AG09309 (cell line): ENCODE results near the gene PRR30.

Experiments used
- DNase-seq: peaks from one replicate; pipeline ENCODE4 v3.0.0-alpha.2; 2010; ENCODE audit warnings: low read depth
- H3K4me3 ChIP-seq: 2 replicates; pipeline ENCODE4 v1.5.1; 2011; ENCODE audit warnings: mild to moderate bottlenecking, low read depth, low read length, moderate library complexity; ENCODE audit not compliant: control insufficient read depth
- TF ChIP-seq, protein P1 (sequence below): IDR thresholded peaks from 2 replicates; pipeline ENCODE4 v1.5.1; 2011; ENCODE audit warnings: mild to moderate bottlenecking, low read depth, low read length, inconsistent platforms; ENCODE audit not compliant: insufficient read depth, control insufficient read depth; ENCODE audit errors: missing control alignments

Gene PRR30

DNA sequence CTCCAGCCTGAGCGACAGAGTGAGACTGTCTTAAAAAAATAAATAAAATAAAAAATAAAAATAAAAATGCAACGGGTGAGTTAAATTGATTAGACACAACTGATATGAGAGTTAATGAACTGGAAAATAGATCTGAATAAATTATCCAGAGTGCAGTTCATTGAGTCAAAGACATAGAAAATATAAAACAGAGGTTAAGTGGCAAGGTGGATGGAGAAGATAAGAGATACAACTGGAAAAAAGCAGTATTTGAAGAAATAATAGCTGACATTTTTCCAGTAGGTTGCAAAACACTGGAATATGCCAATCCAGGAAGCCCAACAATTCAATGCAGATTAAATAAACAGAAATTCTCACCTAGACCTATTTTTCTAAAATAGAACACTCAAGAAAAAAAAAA, 31.0 kb downstream of the PRR30 start:
- TF ChIP-seq, protein P1, sequence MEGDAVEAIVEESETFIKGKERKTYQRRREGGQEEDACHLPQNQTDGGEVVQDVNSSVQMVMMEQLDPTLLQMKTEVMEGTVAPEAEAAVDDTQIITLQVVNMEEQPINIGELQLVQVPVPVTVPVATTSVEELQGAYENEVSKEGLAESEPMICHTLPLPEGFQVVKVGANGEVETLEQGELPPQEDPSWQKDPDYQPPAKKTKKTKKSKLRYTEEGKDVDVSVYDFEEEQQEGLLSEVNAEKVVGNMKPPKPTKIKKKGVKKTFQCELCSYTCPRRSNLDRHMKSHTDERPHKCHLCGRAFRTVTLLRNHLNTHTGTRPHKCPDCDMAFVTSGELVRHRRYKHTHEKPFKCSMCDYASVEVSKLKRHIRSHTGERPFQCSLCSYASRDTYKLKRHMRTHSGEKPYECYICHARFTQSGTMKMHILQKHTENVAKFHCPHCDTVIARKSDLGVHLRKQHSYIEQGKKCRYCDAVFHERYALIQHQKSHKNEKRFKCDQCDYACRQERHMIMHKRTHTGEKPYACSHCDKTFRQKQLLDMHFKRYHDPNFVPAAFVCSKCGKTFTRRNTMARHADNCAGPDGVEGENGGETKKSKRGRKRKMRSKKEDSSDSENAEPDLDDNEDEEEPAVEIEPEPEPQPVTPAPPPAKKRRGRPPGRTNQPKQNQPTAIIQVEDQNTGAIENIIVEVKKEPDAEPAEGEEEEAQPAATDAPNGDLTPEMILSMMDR: no peak
- no peak overlapping the region for H3K4me3 ChIP-seq
- DNase-seq: no peak

DNA sequence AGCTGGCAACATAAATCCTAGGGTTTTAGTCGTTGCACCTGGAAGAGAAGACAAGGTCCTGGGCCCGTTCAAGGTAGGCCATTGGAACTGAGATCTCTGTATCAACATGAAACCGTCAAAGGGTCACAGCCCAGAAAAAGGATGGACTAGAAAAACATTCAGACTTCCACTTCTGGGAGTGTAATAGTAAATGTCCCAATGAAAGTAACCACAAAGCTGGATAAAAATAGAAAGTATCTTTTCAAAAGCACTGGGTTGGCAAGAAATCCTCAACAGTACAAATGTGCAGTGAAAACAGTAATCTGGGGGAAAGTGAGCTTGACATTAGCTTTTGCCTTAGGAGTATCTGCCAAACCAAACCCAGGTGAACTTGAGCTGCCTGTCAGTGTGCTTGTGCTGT, 33.2 kb downstream of the PRR30 start:
- TF ChIP-seq, protein P1: no peak
- DNase-seq: no peak
- no peak overlapping the region for H3K4me3 ChIP-seq

DNA sequence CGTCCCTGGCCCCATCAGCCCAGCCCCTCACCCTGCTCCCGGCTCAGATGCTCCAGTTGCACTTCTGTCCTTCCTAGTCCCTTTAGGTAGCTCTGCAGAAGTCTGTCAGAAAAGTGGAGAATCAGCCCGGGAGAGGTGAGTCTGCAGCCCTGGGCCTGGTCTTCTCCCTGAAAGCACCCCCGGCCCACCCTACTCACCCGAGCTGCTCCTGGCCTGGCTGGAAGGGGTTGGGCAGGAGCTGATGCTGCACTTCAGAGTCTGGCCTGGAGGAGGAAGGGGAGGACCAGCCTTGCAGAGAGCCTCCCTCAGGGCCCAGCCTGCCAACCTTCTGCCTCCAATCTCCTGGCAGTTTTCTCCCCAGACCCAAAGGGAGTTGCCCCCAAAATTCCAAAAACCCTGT, 36.9 kb downstream of the PRR30 start:
- TF ChIP-seq, protein P1: no peak
- no peak for DNase-seq
- no peak overlapping the region for H3K4me3 ChIP-seq

DNA sequence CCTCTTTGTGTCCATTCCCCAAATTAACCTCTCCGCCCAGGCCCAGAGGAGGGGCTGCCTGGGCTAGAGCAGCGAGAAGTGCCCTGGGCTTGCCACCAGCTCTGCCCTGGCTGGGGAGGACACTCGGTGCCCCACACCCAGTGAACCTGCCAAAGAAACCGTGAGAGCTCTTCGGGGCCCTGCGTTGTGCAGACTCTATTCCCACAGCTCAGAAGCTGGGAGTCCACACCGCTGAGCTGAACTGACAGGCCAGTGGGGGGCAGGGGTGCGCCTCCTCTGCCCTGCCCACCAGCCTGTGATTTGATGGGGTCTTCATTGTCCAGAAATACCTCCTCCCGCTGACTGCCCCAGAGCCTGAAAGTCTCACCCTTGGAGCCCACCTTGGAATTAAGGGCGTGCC, 39.2 kb downstream of the PRR30 start:
- TF ChIP-seq, protein P1: no peak
- no peak for DNase-seq
- H3K4me3 ChIP-seq: no peak overlapping the region

DNA sequence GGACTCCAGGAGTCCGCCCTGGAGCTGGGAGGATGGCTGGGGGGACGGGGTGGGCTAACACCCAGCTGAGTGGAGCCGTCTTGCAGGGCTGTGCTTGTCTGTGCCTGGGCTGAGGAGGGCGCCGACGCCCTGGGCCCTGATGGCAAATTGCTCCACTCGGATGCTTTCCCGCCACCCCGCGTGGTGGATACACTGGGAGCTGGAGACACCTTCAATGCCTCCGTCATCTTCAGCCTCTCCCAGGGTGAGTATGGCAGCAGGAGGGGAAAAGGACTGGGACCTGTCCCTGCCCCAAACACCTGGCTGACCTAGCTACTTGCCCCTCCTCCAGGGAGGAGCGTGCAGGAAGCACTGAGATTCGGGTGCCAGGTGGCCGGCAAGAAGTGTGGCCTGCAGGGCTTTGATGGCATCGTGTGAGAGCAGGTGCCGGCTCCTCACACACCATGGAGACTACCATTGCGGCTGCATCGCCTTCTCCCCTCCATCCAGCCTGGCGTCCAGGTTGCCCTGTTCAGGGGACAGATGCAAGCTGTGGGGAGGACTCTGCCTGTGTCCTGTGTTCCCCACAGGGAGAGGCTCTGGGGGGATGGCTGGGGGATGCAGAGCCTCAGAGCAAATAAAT, 39.8 kb downstream of the PRR30 start:
- no peak for DNase-seq
- TF ChIP-seq, protein P1: no peak
- H3K4me3 ChIP-seq: no peak overlapping the region

DNA sequence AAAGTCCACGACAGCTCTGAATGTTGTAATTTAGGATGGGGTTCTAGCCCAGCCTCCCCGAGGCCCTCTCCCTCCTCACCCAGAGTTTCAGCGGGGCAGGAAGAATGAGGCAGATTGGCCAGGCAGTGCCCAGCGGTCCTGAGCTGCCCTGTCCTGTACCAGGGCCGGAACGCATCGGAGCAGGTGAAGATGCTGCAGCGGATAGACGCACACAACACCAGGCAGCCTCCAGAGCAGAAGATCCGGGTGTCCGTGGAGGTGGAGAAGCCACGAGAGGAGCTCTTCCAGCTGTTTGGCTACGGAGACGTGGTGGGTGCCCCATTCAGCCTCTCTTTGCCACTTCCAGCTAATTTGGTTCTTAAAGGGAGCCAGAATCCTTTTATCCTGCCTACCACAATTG, 41.9 kb downstream of the PRR30 start:
- TF ChIP-seq, protein P1: no peak
- DNase-seq: no peak
- H3K4me3 ChIP-seq: no peak overlapping the region
